DLD1 (cell line): ENCODE results near the gene LAMA4.

Source experiments
- in situ Hi-C: cut with HindIII; loops from 2 replicates; pipeline ENCODE4 v1.10.0; 2017; ENCODE audit warnings: low sequenced_read_pairs

LAMA4 gene, protein sequence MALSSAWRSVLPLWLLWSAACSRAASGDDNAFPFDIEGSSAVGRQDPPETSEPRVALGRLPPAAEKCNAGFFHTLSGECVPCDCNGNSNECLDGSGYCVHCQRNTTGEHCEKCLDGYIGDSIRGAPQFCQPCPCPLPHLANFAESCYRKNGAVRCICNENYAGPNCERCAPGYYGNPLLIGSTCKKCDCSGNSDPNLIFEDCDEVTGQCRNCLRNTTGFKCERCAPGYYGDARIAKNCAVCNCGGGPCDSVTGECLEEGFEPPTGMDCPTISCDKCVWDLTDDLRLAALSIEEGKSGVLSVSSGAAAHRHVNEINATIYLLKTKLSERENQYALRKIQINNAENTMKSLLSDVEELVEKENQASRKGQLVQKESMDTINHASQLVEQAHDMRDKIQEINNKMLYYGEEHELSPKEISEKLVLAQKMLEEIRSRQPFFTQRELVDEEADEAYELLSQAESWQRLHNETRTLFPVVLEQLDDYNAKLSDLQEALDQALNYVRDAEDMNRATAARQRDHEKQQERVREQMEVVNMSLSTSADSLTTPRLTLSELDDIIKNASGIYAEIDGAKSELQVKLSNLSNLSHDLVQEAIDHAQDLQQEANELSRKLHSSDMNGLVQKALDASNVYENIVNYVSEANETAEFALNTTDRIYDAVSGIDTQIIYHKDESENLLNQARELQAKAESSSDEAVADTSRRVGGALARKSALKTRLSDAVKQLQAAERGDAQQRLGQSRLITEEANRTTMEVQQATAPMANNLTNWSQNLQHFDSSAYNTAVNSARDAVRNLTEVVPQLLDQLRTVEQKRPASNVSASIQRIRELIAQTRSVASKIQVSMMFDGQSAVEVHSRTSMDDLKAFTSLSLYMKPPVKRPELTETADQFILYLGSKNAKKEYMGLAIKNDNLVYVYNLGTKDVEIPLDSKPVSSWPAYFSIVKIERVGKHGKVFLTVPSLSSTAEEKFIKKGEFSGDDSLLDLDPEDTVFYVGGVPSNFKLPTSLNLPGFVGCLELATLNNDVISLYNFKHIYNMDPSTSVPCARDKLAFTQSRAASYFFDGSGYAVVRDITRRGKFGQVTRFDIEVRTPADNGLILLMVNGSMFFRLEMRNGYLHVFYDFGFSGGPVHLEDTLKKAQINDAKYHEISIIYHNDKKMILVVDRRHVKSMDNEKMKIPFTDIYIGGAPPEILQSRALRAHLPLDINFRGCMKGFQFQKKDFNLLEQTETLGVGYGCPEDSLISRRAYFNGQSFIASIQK (N-terminal part only)

GRCh38 chr6:112253841-112254816, at the start of gene LAMA4:
Gene LAMA4, minus strand, starts transcription at chr6:112254567. Its CDS starts 417 bp downstream, at chr6:112254150.
- in situ Hi-C loops, result no loop called here

DNA sequence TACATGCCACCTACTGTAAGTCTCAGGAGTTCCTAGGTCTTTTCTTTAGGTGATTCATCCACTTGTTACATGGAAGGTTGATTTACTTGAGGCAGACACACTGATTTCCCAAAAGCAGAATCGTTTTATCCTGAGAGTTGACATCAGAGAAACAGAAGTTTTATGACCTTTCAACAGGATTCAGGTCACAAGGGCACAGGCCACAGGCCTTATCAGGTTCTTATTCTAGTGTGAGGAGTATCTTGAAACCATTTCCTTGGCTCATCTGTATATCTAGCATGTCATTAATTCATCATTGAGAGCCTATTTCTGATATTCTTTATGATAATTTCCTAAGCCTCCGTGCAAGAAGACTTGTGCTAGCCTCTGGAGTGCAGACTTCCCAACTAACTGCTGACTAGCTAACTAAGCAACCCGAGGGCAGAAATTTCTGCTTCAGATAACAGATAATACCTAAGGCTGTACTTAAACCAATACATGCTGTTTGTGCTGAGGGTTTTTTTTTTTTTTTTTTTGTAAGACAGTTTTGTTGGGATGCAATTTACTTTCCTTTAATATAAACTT, 47.9 kb upstream of the LAMA4 start:
- in situ Hi-C loops, result no loop called here

- in situ Hi-C loops, result no loop called here
These were observed 46.5 kb upstream of the LAMA4 start for GRCh38 chr6:112300896-112301295.

DNA sequence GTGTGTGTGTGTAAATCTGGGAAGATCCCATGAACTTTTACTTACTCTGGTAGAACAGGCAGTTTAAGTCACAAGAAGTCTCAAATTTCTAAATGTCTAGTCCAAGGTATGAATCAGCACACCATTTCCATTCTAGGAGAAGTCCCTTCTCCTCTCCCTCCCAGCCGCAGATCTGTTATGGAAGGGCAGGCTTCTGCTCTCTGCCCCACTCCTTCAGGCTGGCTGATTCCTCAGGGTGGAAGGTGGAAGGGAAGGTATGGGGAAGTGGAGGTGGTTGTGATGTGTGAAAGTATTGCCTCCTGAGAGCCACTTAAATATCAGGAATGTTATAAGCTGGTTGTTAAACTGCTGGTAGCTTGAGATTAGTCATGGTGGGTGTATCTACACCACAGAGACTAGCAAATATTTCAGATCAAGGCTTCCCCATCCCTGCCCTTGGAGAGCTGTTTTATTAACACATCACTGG, 44.5 kb upstream of the LAMA4 start:
- in situ Hi-C loops, result no loop called here

DNA sequence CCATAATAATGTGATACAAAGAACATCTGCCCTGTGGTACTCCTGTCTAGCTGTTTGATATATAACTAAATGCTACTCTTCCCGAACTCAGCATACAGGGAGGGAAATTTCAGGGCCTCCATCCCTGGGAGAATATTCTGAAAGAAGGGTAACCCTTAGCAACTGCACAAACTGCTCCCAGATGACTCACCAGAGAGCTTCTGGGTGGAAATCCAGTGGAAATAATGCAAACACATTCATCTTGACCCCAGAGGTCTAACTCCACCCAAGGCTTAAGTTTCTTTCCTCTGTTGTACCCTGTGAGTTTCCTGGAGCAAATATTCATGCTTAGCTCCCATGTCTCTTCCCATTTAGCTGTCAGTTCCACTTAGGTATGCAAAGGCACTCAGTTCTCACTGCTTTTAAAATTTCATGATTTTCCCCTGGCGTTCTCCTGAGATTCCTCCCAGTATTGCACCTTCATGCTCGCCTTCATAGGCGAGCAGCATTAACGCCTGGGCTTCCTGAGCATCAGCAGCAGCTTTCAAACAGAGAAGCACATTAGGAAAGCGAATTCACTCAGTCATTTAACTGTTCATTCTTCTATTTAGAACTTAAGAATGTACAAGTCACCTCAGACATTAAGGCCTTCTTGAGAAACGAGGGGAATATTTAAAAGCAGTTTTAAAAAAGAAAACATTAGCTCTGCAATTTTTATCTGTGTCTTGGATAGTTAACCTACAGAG, 43.8 kb upstream of the LAMA4 start:
- in situ Hi-C loops, result no loop called here

- in situ Hi-C loops, result no loop called here
These were observed 42.3 kb upstream of the LAMA4 start for GRCh38 chr6:112296694-112297093.

GRCh38 chr6:112296122-112296521, 41.8 kb upstream of the LAMA4 start:
- in situ Hi-C loops, result no loop called here

- in situ Hi-C loops, result no loop called here
These were observed 36.9 kb upstream of the LAMA4 start for GRCh38 chr6:112291161-112291762.

DNA sequence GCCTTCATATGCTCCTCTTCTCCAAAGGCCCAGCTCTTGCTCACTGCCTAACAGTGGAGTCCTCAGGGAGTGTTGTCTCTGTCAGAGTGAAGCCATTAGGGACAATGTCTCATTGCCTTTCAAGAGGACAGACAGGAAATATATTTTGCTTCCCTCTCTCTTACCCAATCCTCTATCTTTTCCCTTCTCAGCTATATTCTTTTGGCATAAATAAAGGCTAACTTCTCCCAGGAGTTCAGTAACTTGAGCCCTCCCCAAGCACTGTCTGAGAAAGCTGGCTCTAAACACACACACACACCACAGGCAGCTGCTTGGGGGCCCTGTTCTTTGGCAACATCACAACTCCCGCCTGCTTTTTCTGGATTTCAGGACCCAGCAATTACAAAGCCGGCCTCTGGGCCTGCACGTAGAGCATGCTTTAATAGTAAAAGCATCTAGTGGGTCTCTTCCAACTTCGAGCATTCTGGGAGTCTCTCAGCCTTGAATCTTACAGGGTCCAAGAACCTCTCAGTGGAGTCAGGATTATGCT, 34.7 kb upstream of the LAMA4 start:
- in situ Hi-C loops, result no loop called here

DNA sequence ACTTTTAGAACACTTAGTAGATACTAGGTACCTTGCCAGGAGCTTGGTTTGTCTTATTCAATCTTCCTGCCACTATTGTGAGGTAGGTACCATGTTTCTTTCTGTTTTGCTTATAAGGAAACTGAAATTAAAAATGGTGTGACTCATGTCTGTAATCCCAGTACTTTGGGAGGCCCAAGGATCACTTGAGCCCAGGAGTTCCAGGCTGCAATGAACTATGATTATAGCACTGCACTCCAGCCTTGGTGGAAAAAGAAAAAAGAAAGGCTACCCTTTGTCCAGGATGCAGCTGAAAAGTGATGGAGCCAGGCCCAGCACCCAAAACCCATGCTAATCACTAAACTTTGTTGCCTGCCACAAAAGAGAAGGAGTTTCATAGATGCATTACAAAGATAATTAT, 34.1 kb upstream of the LAMA4 start:
- in situ Hi-C loops, result no loop called here

DNA sequence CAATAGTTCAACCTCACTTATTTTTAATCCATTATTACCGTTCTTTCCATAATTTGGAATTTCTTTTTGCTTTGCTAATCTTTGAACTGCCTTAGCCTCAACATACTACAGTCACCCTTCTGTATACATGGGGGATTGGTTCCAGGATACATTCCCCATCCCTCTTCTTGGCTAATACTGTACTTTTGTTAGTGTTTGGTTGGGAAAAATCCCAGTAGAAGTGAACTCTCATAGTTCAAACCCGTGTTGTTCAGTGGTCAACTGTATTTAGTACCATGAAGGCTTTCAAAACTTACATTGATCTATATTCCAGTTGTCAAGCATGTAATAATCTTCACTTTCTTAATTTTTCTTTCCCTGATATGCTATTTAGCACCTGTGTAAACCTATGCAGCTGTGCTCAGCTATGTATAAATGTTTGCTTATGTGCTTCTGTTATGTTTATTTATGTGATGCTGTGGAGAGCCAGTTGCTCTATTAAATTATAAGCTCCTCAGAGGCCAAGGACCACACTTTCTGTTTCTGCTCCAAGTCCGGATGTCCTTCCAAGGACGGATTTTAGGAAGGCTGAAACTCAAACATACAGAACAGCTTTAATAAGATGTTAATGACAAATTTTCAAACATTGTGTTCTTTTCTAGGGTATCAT, 33.3 kb upstream of the LAMA4 start:
- in situ Hi-C loops, result no loop called here

GRCh38 chr6:112286500-112287144, 32.3 kb upstream of the LAMA4 start:
- in situ Hi-C loops, result no loop called here

DNA sequence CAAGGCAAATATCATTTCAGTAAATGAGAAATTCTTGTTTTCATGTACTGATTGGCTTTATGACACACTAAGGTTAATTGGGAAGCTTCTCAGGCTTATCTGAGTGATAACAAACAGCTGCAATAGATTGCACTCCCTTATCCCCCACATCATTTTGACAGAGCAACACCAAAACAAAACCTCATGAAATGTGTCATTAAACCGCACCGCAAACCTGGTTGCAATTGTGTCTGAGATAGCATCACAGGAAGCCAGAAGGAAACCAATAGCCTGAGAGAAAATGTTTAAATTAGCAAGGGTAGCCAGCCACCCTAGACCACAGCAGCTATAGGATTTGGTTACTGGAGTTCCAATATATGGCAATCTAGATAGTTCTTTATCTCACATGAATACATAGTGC, 31.6 kb upstream of the LAMA4 start:
- in situ Hi-C loops, result no loop called here

DNA sequence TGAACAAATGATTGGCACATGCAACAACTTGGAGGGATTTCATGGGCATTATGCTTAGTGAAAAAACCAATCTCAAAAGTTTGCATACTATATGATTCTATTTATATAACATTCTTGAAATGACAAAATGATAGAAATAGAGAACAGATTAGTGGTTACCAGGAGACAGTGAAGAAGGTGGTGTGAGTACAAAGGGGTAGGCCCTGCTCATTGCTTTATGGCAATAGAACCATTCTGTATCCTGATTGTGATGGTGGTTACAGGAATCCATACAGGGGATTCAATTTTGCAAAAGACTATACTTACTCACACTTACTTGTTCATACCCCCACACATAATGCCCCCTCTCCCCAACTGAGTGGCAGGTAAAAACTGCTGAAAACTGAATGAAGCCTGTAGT, 30.2 kb upstream of the LAMA4 start:
- in situ Hi-C loops, result no loop called here

DNA sequence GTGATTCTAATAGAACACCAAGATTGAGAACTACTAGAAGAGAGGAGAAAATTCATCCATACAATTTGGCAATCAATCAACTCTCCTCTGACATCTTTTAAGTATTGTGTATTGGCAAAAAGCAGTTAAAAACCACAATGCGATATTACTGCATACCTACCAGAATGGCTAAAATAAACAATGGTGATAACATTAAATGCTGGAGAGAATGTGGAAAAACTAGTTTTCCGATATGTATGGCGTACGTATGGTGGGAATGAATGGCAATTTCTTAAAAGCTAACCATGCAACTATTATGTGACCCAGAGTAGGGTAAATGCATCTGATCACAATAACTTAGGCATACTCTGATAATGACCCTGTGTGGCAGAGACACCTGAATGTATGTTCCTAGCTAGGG, 29.3 kb upstream of the LAMA4 start:
- in situ Hi-C loops, result no loop called here

GRCh38 chr6:112281821-112282615, 27.7 kb upstream of the LAMA4 start:
- in situ Hi-C loops, result no loop called here
